PC-3 (cell line): ENCODE results near the gene SRP14.

Experiments
- CTCF ChIP-seq: fragments of 300-600 bp; sonication (generic); conservative IDR thresholded peaks from 2 replicates; pipeline ENCODE4 v1.5.1; 2017; ENCODE audit warnings: antibody characterized with exemption, low read depth, mild to moderate bottlenecking, low read length
- EZH2 ChIP-seq: fragments of 300-600 bp; sonication (generic); IDR thresholded peaks from one replicate; pipeline ENCODE4 v1.6.1; 2017; ENCODE audit warnings: antibody characterized with exemption, mild to moderate bottlenecking, low read length; ENCODE audit not compliant: unreplicated experiment
- EZH2phosphoT487 ChIP-seq: fragments of 300-600 bp; sonication (generic); IDR thresholded peaks from 2 replicates; pipeline ENCODE4 v1.6.1; 2018; ENCODE audit warnings: mild to moderate bottlenecking, antibody characterized with exemption, low read length, borderline replicate concordance

- TF ChIP-seq EZH2, result no peak
- no peak for TF ChIP-seq CTCF
- peak; percentile 82 for TF ChIP-seq EZH2phosphoT487
Observed at GRCh38 chr15:40069178-40070165, 30.5 kb upstream of the SRP14 start.
